Common myeloid progenitor, CD34-positive (primary cell): ENCODE measurements around the gene TUBGCP3.

Source experiments
- CTCF ChIA-PET: fragments of 350-600 bp; sonication (Branson Sonifier 250); formaldehyde crosslinking; loops from one replicate; lab custom pipeline; 2021; ENCODE audit warnings: antibody characterized with exemption; lab: Charles Lee
- POLR2A ChIA-PET: fragments of 350-600 bp; sonication (Branson Sonifier 250); formaldehyde crosslinking; loops from one replicate; lab custom pipeline; 2021; ENCODE audit warnings: antibody characterized with exemption; lab: Charles Lee
- DNase-seq, 3 donors: peaks; one replicate each; pipeline versions ENCODE4 v3.0.0 to v3.0.0-alpha.2; 2013
- H3K27ac ChIP-seq, 2 experiments: 1 replicate in 1 of 2; 2 replicates in 1 of 2; pipeline ENCODE4 v1.7.0; 2013; ENCODE audit warnings: inconsistent platforms in 2 of 2, low read length in 2 of 2, mild to moderate bottlenecking in 2 of 2, low read depth in 1 of 2, moderate library complexity in 1 of 2; ENCODE audit not compliant: severe bottlenecking in 2 of 2, insufficient read depth in 1 of 2, poor library complexity in 1 of 2
- H3K27me3 ChIP-seq, 5 experiments: replicated peaks in 2 of 5; 1 replicate in 3 of 5; 2 replicates in 2 of 5; pipeline versions ENCODE4 v1.6.1 to v1.7.0; 2013; ENCODE audit warnings: low read length in 4 of 5, mild to moderate bottlenecking in 2 of 5, moderate library complexity in 2 of 5, inconsistent platforms in 1 of 5; ENCODE audit not compliant: insufficient read depth in 5 of 5, control insufficient read depth in 4 of 5
- H3K36me3 ChIP-seq, 4 experiments: 1 replicate in 2 of 4; 2 replicates in 2 of 4; pipeline versions ENCODE4 v1.6.1 to v1.7.0; 2013; ENCODE audit warnings: low read length in 3 of 4, control low read depth in 1 of 4, mild to moderate bottlenecking in 1 of 4; ENCODE audit not compliant: control insufficient read depth in 4 of 4, insufficient read depth in 4 of 4
- H3K4me1 ChIP-seq, 4 experiments: 1 replicate in 3 of 4; 2 replicates in 1 of 4; pipeline versions ENCODE4 v1.6.1 to v1.7.1; 2013; ENCODE audit warnings: low read length in 3 of 4, mild to moderate bottlenecking in 3 of 4, control low read depth in 1 of 4, inconsistent platforms in 1 of 4, moderate library complexity in 1 of 4; ENCODE audit not compliant: control insufficient read depth in 4 of 4, insufficient read depth in 4 of 4; ENCODE audit errors: control extremely low read depth in 1 of 4
- H3K4me3 ChIP-seq, 7 experiments: 1 replicate in 4 of 7; 2 replicates in 3 of 7; pipeline versions ENCODE4 v1.5.1 to v1.7.0; 2013; ENCODE audit warnings: mild to moderate bottlenecking in 7 of 7, low read length in 6 of 7, moderate library complexity in 6 of 7, inconsistent platforms in 2 of 7, low read depth in 2 of 7, control low read depth in 1 of 7; ENCODE audit not compliant: insufficient read depth in 4 of 7, control insufficient read depth in 1 of 7; ENCODE audit errors: extremely low read depth in 1 of 7
- H3K9me3 ChIP-seq, 5 experiments: 1 replicate in 4 of 5; 2 replicates in 1 of 5; pipeline versions ENCODE4 v1.6.1 to v1.7.1; 2013; ENCODE audit warnings: low read length in 4 of 5, mild to moderate bottlenecking in 2 of 5, inconsistent platforms in 1 of 5, low read depth in 1 of 5, moderate library complexity in 1 of 5; ENCODE audit not compliant: control insufficient read depth in 4 of 5, insufficient read depth in 2 of 5; ENCODE audit errors: control extremely low read depth in 1 of 5
- WGBS: methylation state at CpG from one replicate; pipeline ENCODE4 v1.1.5; 2013; ENCODE audit not compliant: insufficient coverage; 5-methylcytosine and 5-hydroxymethylcytosine counted together

Gene TUBGCP3

DNA sequence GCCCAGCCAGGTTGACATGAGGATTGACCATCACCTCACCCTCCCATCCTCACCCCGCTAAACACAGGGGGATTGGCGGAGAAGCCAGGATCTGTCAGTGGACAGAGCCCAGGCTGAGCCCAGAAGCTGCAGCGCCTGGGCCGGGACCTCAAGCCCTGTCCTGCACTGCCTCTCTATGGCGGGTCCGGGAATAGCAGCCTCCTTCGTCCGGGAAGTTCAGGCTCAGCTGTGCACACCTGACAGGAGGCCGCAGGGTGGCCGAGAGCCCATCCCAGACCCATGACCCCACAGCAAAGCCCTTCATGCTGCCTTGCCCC is 144.0 kb downstream of the TUBGCP3 start:
- H3K9me3 ChIP-seq, result peaks cover 0 to 3% (median 0%) of the 10 kb centered on the region in 5 experiments
- CTCF ChIA-PET, result interaction anchor here (1.3 to 3.7 kb wide), 10 partner anchors 10 to 981 kb away, joined by 3 to 33 read pairs (median 6); no protein-coding TSS in a partner anchor
- no peak overlapping the region for H3K27ac ChIP-seq
- H3K36me3 ChIP-seq, result no peaks in the 10 kb centered on the region
- peak; percentile 24 to 56 (median 49) for DNase-seq
- POLR2A ChIA-PET, result no interaction called here
- 0% methylated on average over 2 of the region's 10 CpGs for WGBS
- H3K4me3 ChIP-seq, result no peak overlapping the region
- H3K27me3 ChIP-seq, result peaks cover 0 to 65% (median 11%) of the 10 kb centered on the region in 5 experiments
- no peaks in the 10 kb centered on the region for H3K4me1 ChIP-seq

DNA sequence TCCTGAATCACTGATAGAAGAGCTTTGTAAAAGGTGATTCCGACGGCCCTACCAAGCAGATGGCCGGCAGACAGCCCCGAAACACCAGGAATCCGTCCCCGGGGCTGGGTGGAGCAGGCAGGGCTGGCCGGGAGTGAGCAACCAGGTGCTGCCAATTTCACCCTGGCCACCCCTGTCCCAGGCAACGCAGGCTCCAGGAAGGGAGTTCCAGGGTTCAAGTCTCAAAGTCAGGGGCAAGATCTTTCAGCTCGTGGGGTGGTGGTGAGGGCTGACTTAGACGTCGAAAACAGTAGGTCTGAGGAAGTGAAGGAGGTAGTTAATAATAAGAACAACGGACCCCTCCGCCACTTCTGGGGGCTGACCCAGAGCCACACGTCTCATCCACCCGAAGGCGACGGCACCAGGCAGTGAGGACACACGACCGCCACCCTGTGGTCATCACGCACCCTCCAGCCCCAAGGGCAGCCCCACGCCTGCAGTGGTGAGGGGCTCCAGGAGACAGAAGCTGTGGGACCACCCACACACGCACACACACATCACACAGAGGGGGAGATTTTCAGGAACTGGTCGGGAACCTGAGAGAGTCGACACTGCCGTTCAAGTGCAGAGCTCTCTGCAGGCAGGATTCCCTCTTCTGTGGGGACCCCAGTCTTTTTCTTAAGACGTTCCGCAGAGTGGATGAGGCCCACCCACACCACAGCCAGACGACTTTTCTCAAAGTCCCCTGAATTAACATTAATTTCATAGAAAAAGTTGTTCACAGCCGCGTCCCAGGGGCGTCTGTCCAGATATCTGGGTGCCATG is 144.6 kb downstream of the TUBGCP3 start:
- H3K27me3 ChIP-seq, result peaks cover 0 to 63% (median 11%) of the 10 kb centered on the region in 5 experiments
- H3K9me3 ChIP-seq, result peaks cover 0 to 4% (median 0%) of the 10 kb centered on the region in 5 experiments
- WGBS, result 22% methylated on average over 16 of the region's 31 CpGs
- H3K4me3 ChIP-seq, result no peak overlapping the region
- CTCF ChIA-PET, result interaction anchor here (0.7 to 3.7 kb wide), 13 partner anchors 10 to 970 kb away, joined by 3 to 33 read pairs (median 5); no protein-coding TSS in a partner anchor
- POLR2A ChIA-PET, result no interaction called here
- H3K27ac ChIP-seq, result no peak overlapping the region
- no peaks in the 10 kb centered on the region for H3K36me3 ChIP-seq
- H3K4me1 ChIP-seq, result no peaks in the 10 kb centered on the region
- peak in 2 of 3 donors; percentile 32 to 33 for DNase-seq

DNA sequence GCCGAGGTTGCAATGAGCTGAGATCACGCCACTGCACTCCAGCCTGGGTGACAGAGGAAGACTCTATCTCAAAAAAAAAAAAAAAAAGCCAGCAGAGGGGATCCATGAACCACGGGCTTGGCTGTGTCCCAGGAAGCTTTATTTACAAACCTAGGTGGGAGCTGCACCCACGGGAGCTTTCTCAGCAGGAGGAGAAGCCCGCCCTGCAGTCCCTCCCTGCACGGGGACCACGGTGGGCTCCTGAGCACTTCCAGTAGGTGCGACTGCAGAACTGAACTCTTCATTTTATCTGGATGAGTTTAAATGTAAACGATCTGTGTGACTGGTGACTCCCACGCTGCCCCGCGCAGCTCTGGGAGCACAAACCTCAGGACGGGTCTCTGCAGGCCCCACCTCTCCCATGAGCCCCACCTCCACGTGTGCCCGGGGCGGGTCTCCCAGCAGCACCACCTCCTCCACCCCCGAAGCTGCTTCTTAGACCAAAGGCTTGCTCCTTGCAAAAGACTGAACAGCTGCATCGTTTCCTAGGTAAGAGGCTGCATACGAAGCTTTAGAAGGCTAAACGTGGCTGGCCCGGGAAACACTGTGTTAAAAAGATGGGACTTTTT is 145.4 kb downstream of the TUBGCP3 start:
- no peak overlapping the region for H3K4me3 ChIP-seq
- no peak for DNase-seq
- H3K9me3 ChIP-seq, result peaks cover 0 to 11% (median 2%) of the 10 kb centered on the region in 5 experiments
- WGBS, result 57% methylated on average over 16 of the region's 21 CpGs
- peaks cover 0 to 59% (median 11%) of the 10 kb centered on the region in 5 experiments for H3K27me3 ChIP-seq
- H3K4me1 ChIP-seq, result no peaks in the 10 kb centered on the region
- ChIA-PET CTCF (interaction anchor here (0.7 to 3.7 kb wide), 13 partner anchors 11 to 969 kb away, joined by 3 to 33 read pairs (median 5); no protein-coding TSS in a partner anchor), POLR2A (no interaction called here)
- no peak overlapping the region for H3K27ac ChIP-seq
- H3K36me3 ChIP-seq, result no peaks in the 10 kb centered on the region

DNA sequence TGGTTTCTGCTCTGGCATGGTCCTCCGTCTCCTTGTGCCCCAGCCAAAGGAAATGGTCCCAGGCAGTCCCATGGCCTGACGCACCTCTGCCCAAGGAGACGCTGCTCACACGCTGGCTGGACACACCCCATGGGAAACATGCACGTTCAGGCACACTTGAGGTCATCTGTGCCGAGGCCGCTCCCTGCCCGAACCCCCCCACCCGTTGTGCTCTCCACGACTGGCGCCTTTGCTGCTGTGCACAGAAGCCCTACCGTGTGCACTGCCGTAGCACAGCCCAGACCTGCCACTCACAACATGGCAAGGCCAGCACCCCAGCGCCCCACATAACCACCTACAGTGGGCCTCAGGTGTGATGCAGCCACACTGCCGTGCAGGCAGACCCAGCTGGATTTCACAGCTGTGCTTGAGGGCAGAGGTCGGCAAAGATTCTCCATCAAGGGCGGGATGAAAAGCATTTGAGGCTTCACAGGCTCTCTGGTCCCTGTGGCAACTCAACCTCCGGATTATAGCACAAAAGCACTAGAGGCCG is 146.1 kb downstream of the TUBGCP3 start:
- Histone ChIP-seq H3K4me1 (no peaks in the 10 kb centered on the region), H3K27ac (no peak overlapping the region), H3K9me3 (peaks cover 0 to 11% (median 4%) of the 10 kb centered on the region in 5 experiments), H3K4me3 (no peak overlapping the region), H3K27me3 (peaks cover 0 to 58% (median 11%) of the 10 kb centered on the region in 5 experiments), H3K36me3 (no peaks in the 10 kb centered on the region)
- DNase-seq, result no peak
- 86% methylated on average over 17 of the region's 19 CpGs for WGBS
- POLR2A ChIA-PET, result no interaction called here
- CTCF ChIA-PET, result interaction anchor here (1.1 to 3.7 kb wide), 4 partner anchors 911 to 969 kb away, joined by 3 to 33 read pairs (median 12); no protein-coding TSS in a partner anchor

DNA sequence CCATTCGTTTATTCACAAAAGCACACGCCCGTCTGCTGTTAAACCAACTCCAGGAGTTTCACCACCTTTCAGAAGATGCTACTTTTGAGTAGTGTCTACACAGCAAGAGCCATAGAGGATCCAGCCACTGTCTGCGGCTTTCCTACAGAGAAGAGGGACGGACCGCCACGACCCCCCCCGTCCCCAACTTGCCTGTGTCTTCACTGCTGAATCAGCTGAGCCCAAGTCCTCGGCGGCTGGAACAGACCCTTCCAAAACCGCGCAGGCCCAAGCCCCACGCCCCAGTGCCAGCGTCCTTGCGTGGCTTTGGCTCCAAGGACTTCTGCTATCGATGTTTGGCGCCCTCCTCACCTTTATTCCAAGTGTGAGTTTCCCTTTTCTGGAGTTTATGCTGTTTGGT is 146.7 kb downstream of the TUBGCP3 start:
- no peak for DNase-seq
- Histone ChIP-seq H3K27ac (no peak overlapping the region), H3K4me1 (no peaks in the 10 kb centered on the region), H3K4me3 (no peak overlapping the region), H3K36me3 (no peaks in the 10 kb centered on the region), H3K27me3 (peaks cover 0 to 52% (median 11%) of the 10 kb centered on the region in 5 experiments), H3K9me3 (peaks cover 0 to 11% (median 4%) of the 10 kb centered on the region in 5 experiments)
- 93% methylated on average over 17 of the region's 17 CpGs for WGBS
- POLR2A ChIA-PET, result interaction anchor here (0.6 kb wide), 1 partner anchor 424 kb away, joined by 7 read pairs; no protein-coding TSS in a partner anchor
- CTCF ChIA-PET, result interaction anchor here (3.7 kb wide), 1 partner anchor 965 kb away, joined by 20 read pairs; no protein-coding TSS in a partner anchor

DNA sequence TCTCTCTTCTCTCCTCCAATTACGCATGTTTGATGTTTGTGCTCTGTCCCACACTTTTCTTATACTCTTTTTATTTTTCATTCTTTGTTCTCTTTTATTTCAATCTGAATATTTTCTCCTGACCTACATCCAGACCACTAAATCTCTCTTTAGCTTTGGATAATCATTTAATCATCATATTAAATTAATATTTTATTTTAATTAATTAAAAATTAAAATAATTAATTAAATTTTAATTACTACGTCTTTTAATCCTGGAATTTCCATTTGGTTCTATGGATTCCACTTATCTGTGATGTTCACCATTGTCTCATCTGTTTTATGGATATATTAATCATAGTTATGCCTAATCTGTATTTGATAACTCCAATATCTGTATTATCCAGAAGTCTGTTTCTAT is 149.4 kb downstream of the TUBGCP3 start:
- whole genome bisulfite sequencing, result 100% methylated on average over 1 of the region's 2 CpGs
- no peaks in the 10 kb centered on the region for H3K36me3 ChIP-seq
- CTCF ChIA-PET, result interaction anchor here (1.6 kb wide), 1 partner anchor 964 kb away, joined by 5 read pairs; no protein-coding TSS in a partner anchor
- peaks cover 2 to 11% (median 4%) of the 10 kb centered on the region in 5 experiments for H3K9me3 ChIP-seq
- no peak overlapping the region for H3K27ac ChIP-seq
- H3K4me1 ChIP-seq, result no peaks in the 10 kb centered on the region
- POLR2A ChIA-PET, result no interaction called here
- H3K4me3 ChIP-seq, result no peak overlapping the region
- peaks cover 0 to 27% (median 8%) of the 10 kb centered on the region in 5 experiments for H3K27me3 ChIP-seq
- DNase-seq, result no peak
